Kidney epithelial cell (primary cell): ENCODE results near the gene ZNF521. TPM values are rescaled to one million over a fixed set of nuclear protein-coding genes. Genes with fewer than 3 reads are reported as not detected.

Experiments
- DNase-seq: peaks from one replicate; pipeline ENCODE4 v3.0.0-alpha.2; 2010; ENCODE audit warnings: low read depth
- H3K27me3 ChIP-seq: 2 replicates; pipeline ENCODE4 v1.6.0; 2011; ENCODE audit warnings: low read length; ENCODE audit not compliant: control insufficient read depth, insufficient read depth
- H3K36me3 ChIP-seq: 2 replicates; pipeline ENCODE4 v1.5.1; 2011; ENCODE audit warnings: low read length; ENCODE audit not compliant: control insufficient read depth, insufficient read depth
- H3K4me3 ChIP-seq: 2 replicates; pipeline ENCODE4 v1.5.1; 2011; ENCODE audit warnings: low read depth, mild to moderate bottlenecking, control low read depth, low read length
- total RNA-seq: library from RNA; depleted of rRNA; stranded (reverse); fragments of >200 nt; gene quantifications from 2 replicates; pipeline ENCODE4 v1.2.3, GENCODE V29; 2015
- TF ChIP-seq, protein P1 (sequence below): IDR thresholded peaks from 2 replicates; pipeline ENCODE4 v1.5.1; 2011; ENCODE audit warnings: mild to moderate bottlenecking, moderate library complexity, low read length, control low read depth, inconsistent platforms; ENCODE audit not compliant: insufficient read depth, poor library complexity, severe bottlenecking

The ZNF521 gene
- total RNA-seq, 1 donor from 2014 or later: 6.0 TPM

DNA sequence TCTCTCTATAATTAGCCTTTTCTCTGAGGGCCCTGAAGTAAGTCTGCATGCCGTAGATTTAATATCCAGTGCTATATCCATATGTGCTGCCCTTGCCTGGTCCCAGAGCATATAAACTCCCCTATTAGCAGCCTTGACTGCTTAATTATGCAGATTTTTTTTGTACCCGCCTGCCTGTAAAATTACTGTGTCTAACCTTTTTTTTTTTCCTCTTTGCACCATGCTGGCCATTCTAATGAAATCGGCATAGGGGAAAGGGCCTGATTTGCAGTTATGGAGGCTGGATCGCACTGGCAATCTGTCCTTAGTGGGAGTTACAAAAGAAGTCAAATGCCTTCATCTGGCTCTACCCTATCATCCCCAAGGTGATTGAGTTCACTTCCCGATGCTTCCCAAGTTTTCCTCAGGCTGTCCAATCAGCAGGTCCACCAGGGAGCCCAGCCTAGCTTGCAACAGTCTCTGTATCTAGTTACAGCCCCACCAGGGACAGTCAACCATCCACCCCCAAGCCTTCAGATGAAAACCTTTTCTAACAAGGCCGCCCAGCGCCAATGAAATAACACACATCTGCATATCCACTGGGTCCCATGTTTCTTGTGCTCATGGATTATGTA is 239.0 kb downstream of the ZNF521 start:
- Histone ChIP-seq H3K27me3 (no peaks in the 10 kb centered on the region), H3K36me3 (no peaks in the 10 kb centered on the region), H3K4me3 (no peak overlapping the region)
- DNase-seq: no peak
- TF ChIP-seq, protein P1, sequence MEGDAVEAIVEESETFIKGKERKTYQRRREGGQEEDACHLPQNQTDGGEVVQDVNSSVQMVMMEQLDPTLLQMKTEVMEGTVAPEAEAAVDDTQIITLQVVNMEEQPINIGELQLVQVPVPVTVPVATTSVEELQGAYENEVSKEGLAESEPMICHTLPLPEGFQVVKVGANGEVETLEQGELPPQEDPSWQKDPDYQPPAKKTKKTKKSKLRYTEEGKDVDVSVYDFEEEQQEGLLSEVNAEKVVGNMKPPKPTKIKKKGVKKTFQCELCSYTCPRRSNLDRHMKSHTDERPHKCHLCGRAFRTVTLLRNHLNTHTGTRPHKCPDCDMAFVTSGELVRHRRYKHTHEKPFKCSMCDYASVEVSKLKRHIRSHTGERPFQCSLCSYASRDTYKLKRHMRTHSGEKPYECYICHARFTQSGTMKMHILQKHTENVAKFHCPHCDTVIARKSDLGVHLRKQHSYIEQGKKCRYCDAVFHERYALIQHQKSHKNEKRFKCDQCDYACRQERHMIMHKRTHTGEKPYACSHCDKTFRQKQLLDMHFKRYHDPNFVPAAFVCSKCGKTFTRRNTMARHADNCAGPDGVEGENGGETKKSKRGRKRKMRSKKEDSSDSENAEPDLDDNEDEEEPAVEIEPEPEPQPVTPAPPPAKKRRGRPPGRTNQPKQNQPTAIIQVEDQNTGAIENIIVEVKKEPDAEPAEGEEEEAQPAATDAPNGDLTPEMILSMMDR: no peak

DNA sequence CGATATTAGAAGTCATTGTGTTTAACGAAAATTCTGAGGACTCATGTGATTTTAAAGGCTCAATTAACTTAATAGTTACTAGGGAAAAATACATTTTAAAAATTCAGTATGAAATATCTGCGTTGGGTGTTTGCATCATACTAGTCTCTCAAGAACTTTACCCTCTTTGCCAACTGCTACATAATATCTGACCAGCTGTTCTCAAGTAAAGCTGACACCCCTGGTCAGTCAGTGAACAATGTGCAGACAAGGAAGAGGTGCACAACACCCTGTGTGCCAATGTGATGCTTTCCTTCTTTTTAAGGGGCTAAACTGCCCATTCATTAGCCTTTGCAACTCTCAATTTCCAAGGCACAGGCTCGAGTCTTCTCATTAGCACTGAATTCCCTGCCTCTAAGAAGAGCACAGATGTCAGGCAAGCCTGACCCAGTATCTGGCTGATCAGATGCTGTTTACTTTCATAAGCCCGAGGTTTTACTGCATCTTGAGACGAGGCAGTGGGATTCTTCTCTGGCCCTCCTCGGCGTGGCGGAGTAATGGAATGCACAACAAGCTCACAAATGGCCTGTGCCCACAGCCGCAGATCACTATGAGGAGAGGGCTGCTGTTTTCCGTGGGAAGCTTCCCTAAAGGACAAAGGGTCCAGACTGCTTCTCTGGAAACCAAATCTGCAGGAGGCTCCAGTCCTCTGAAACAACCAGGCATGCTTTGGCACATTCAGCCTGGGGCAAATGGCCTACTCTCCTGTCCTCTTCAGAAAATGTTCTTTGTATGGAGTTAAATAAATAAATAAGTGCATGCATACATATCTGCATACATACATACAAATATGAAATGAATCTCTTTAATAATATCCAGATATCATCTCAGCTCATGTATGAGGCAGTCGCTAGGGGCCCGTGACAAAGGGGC is 240.3 kb downstream of the ZNF521 start:
- H3K4me3 ChIP-seq: no peak overlapping the region
- no peak for DNase-seq
- no peaks in the 10 kb centered on the region for H3K27me3 ChIP-seq
- H3K36me3 ChIP-seq: no peaks in the 10 kb centered on the region
- TF ChIP-seq, protein P1: no peak

DNA sequence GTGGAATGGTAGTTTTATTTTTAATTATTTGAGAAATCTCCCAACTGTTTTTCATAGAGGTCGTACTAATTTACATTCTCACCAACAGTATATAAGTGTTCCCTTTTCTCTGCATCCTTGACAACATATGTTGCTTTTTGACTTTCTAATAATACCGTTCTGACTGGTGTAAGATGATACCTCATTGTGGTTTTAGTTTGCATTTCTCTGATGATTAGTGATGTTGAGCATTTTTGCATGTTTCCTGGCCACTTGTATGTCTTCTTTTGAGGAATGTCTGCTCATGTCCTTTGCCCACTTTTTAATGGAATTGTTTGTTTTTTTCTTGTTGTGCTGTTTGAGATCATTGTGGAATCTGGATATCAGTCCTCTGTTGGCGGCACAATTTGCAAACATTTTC is 242.5 kb downstream of the ZNF521 start:
- no peak for DNase-seq
- no peak overlapping the region for H3K4me3 ChIP-seq
- TF ChIP-seq, protein P1: no peak
- no peaks in the 10 kb centered on the region for H3K36me3 ChIP-seq
- no peaks in the 10 kb centered on the region for H3K27me3 ChIP-seq

DNA sequence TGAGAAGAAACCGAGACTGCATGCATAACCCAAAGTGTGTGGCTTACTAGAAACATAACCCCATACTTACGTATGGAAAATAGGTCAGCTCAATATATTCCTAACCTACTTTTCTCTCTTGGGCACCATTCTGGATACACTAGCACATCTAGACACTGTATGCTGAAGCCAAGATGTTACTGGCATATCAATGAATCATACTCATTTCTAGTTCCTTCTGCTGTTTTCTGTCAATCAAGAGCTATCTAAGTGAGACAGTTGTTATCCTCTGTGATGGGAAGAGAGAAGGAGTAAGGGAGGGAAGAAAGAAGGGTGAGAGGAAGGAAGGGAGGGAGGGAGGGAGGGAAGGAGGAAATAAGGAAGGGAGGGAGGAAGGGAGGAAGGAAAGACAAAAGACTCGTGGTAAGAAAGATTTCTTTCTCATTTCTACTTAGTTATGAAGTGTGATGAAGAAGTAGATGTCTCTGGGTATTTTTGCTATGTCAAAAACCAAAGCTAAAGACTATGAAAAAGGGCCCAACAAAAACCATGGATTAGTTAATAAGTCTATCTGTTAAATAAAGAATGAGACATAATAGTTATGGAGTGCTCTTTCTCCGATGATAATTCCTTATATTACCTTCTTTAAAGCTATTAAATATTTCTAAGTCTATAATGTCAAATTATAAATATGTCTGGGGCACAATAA is 248.4 kb downstream of the ZNF521 start:
- TF ChIP-seq, protein P1: no peak
- H3K27me3 ChIP-seq: no peaks in the 10 kb centered on the region
- H3K4me3 ChIP-seq: no peak overlapping the region
- H3K36me3 ChIP-seq: no peaks in the 10 kb centered on the region
- DNase-seq: no peak

DNA sequence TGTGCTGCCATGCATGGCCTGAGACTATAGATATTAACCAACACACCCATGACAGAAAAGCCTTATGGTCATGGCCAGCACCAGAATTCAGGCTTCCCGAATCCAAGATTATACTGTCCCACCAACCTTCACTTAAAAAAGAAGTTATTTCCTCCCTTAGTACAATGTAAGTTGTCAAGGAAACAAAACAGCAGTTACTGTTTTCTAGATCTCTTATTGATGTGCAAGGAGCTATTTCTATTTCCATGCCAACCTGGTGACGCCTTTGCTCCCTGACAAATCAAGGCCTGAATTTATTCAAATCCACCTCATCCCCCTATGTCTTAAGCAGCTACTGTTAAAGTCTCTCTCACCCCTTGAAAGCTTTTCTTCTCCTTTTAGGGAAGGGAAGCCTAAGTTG is 249.3 kb downstream of the ZNF521 start:
- DNase-seq: no peak
- no peaks in the 10 kb centered on the region for H3K36me3 ChIP-seq
- TF ChIP-seq, protein P1: no peak
- no peaks in the 10 kb centered on the region for H3K27me3 ChIP-seq
- no peak overlapping the region for H3K4me3 ChIP-seq
